GM12872 (cell line): Measurements from ENCODE around the gene ZIM2.

Experiments used
- CTCF ChIP-seq: IDR thresholded peaks from 3 replicates; pipeline ENCODE4 v1.5.1; 2011; ENCODE audit warnings: low read depth, mild to moderate bottlenecking, low read length, moderate library complexity; ENCODE audit not compliant: insufficient read depth

The ZIM2 gene

GRCh38 chr19:56856822-56857221, 16.3 kb upstream of the ZIM2 start:
- TF ChIP-seq CTCF = no peak

GRCh38 chr19:56848166-56848565, 7.6 kb upstream of the ZIM2 start:
- no peak for TF ChIP-seq CTCF

- no peak for TF ChIP-seq CTCF
Observed at GRCh38 chr19:56842412-56842811, 1.9 kb upstream of the ZIM2 start.

- no peak for TF ChIP-seq CTCF
Observed at GRCh38 chr19:56841193-56841543, 642 bp upstream of the ZIM2 start.

GRCh38 chr19:56839652-56840450, 675 bp downstream of the ZIM2 start:
- TF ChIP-seq CTCF = no peak

- TF ChIP-seq CTCF = no peak
Observed at GRCh38 chr19:56838909-56839651, 1.4 kb downstream of the ZIM2 start.

GRCh38 chr19:56838024-56838908, 2.3 kb downstream of the ZIM2 start:
- TF ChIP-seq CTCF = no peak
